C1 segment of cervical spinal cord (tissue), 14 donors: ENCODE data around the gene ZNF407.

Experiments
- DNase-seq, 14 donors: peaks; one replicate each; lab custom pipeline; 2025; lab: John Stamatoyannopoulos, UW

ZNF407 gene

GRCh38 chr18:74878267-74878666, 280.6 kb downstream of the ZNF407 start:
- DNase-seq = no peak

DNA sequence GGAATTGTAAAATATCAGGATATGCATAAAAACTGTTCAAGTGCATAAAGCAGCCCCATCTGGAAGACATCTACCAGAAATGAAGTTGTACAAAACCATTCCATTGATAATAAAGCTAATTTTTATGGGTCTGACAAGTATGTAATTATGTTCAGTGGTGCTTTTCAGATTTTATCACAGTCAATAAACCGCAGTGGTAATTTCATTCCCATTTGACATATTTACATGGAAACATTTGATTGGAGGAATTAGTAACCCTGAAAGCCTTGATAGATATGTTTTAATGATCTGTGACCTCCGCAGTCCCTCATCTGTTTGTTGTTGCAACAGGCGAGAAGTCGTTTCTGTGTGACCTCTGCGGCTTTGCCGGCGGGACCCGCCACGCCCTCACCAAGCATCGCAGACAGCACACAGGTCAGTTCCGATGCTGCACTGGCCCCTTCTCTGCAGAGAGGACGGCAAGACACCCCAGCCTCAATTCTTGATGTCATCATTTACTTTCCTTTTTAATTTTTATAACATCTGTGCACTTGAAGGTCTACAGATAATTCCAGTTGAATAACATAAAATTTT, 283.1 kb downstream of the ZNF407 start:
- DNase-seq = no peak

DNA sequence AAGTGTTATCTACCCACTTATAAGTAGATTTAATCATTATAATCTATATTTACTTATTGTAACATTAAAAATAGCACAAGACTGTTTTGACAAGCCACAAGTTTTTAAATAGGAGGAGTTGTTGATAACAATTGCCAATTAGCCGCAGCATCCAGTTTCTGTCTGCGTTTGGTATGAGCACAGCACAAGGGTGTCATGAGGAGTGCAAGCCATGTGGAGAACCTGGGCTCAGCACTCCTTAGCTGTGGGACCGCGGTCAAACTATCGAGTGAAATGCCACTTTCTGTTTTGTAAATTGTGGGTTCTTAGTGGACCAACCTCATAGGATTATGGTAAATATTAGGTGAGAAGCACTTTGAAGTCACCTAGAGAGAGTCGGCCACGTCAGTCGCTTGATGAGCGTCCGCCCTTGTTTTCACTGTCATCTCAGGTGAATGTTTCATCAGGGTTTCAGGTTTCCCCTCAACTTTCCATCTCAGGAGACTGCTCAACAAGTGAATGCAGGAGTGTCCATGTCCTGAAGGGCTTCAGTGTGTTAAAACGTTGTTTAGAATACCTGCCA, 294.5 kb downstream of the ZNF407 start:
- no peak for DNase-seq

GRCh38 chr18:74895686-74896085, 298.0 kb downstream of the ZNF407 start:
- no peak for DNase-seq

- DNase-seq = peak in 4 of 14 donors; percentile 12 to 28 (median 19)
Measured at GRCh38 chr18:74896390-74896991, 298.8 kb downstream of the ZNF407 start.

- no peak for DNase-seq
Measured at GRCh38 chr18:74897971-74898657, 300.4 kb downstream of the ZNF407 start.

- DNase-seq = peak in 1 of 14 donors; percentile 4
Measured at GRCh38 chr18:74898965-74899364, 301.3 kb downstream of the ZNF407 start.

DNA sequence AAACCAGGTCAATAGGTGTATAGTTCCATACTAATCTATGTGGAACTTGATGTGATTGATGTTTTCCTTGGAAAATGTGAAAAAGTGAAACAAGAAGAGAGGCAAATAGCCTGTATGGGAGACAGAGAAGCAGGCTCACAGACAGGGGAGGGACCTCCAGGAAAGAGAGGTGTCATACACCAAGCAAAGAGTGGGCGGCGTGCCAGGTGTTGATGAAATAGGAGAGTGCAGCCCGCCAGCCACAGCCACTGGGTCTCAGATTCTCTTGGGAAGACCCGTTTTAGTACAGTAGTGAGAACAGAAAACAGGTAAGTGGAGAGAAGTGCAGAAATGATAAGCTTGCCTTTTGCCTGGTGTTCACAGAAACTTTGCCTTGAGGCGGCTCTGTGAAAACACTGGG, 301.9 kb downstream of the ZNF407 start:
- DNase-seq = no peak

GRCh38 chr18:74901362-74902146, 303.9 kb downstream of the ZNF407 start:
- no peak for DNase-seq

- no peak for DNase-seq
Measured at GRCh38 chr18:74902147-74902455, 304.4 kb downstream of the ZNF407 start.

DNA sequence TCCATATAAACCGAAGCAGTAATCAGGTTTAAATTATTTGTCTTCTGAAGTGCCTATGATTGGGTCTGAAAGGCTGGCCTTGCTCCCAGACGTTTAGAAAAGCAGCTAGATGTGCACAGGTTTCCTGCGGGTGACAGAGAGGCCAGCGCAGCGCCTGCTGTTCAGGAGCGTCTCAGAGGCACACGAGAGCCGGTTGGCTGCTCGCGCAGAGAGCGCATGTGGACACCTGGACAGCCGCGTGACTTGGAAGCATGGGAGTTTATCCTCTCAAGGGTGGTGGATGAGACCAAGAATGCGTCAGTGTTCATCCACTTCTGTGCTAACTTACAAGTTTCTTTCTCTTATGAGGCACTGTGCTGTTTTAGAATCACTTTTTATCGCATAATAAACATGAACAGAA, 307.6 kb downstream of the ZNF407 start:
- DNase-seq = no peak

DNA sequence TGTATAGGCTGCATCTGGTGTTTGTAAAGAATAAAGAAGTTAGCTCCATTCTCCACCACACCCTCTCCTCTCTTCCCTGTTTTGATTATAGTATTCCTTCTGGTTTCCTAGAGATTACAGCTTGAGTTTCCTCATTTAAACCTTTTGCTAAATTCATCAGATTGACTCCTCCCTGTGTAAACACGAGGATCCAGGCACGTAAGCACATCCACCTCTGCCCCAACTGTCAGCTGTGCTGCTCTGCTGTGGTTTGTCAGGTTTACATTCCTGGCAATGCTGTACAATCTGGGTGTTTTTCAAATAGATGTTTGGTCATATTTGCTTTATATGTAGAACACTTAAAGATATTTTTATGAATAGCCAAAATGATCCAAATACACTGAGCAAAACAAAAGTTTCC, 308.5 kb downstream of the ZNF407 start:
- DNase-seq = no peak

DNA sequence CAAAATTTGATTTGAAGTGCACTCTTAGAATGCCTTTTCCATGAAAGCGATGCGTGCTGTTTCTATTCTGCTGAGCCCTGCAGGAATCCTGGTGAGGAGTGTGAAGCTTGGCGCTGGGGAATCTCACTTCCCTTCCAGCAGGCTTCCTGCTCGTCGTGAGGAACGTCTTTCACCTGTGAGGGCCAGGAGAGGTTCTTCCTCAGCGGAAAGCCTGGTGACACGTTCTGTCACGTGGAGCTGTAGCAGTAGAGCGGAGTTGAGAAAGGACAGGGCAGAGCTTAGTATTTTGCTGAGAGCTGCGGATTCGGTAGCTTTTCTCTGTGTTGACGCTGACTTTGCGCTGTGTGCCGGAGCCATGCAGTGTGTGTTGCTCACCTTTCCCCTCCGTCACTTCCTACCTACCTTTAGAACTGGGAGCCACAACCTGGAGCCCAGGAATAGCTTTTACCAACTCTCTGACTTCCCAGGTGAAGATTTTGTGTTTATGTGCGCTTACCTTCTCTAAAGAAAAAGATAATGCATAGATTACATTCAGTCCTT, 316.5 kb downstream of the ZNF407 start:
- DNase-seq = no peak

- DNase-seq = no peak
Measured at GRCh38 chr18:74914648-74915047, 317.0 kb downstream of the ZNF407 start.

- DNase-seq = no peak
Measured at GRCh38 chr18:74916773-74917393, 319.2 kb downstream of the ZNF407 start.

DNA sequence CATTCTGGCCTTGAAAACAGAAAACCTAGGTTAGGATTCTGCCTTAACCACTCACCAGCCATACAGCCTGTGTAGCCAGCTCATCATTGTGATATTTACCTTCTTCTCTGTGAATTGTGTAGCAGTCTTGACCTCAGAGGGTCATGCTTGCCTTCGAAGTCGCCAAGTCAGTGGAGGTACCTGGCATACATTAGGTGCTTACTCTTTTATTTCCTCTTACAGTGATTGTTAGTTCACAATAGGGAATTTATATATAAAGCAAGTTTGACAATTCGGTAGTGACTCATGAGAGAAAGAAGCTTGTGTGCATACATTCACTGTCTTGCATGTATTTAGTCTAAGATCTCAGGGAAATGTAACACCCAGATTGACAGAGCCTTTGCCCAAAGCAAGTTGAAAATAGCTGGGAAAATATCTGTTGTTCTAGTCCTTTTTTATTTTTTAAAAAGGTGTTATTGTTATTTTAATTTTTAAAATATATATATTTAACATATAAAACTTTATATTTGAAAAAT, 320.7 kb downstream of the ZNF407 start:
- no peak for DNase-seq

DNA sequence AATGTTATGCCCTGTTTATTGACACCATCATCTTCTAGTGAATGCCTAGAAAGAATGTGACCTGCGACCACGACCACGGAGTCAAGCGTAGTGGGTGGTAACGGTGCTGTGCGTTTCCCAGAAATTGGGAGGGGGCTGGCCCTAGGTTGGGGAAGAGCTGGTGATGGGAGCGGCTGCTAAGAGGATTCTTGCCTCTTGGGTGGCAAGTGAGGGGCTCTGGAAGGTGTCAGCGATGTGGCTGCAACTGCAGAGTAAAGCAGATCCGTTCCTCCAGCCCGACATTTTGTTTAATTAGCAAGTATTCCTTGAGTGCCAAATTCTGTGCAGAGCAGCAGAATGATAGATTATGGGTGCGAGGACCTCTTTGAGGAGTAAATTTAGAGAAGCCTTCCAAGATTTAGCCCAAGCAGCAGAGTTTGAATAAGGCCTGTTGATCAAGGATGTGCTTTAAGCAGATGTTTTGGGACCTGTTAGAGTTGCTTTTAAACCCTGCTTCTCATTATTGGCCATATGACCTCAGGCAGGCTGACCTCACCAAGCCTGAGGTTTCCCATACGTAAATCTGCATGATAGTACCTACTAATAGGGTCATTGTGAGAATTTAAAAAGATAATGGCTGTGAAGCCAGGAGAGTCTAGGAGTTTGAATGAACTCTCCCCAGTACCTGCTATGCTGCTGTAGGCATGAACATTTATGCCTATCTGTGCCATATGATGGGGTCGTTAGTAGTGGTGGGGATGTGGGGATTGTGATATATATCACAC, 323.6 kb downstream of the ZNF407 start:
- DNase-seq = no peak

DNA sequence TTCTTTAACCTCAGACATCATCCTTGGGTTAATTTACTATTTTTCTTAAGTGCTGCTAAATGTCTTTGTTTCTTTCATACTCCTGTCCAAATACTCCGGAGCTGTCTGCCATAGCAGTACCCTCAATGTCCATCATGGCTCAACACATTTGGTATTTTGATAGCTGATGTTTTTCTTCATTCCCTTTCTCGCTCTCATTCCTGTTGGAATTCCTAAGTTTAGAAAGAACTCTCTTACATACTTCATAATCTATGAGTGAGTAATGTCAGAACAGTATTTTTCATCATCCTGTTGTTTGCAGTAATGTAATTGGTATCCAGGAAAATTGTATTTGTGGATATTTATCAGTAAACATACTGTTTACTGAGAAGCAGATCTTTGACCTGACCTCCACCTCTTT, 328.4 kb downstream of the ZNF407 start:
- no peak for DNase-seq

DNA sequence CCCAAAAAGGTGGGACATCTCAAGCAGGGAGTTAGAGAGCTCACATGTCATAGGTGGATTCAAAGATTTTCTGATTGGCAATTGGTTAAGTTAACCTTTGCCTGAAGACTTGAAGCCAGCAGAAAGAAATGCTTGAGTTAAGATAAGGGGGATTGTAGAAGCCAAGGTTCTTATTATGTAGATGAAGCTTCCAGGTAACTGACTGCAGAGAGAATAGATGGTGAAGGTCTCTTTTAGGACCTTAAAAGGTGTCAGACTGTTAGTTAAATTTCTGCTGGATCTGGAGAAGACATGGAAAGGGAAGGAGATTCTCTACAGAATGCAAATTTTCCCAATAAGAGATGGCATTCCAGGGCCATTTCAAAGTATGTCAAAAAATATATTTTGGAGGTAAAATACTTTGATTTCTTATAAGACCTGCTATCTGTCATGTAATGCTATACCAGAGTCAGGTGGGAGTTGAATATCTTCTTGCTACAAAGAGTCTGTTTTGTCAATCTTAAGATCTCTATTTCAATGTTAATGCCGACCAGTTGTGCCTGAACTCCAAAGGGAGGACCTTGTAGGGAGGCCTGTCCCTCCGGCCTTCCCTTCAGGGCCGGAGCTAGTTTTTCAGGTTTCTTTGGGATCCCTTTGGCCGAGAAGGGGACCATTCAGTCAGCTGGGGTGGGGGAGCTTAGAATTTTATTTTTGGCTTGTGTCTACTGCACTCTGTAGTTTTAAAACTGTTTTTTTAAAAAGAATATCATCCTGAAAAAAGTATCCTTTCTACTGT, 330.7 kb downstream of the ZNF407 start:
- DNase-seq = no peak

- no peak for DNase-seq
Measured at GRCh38 chr18:74929110-74929509, 331.4 kb downstream of the ZNF407 start.
